Parietal lobe (tissue), 1 donor: ENCODE results near the gene HLX. TPM values are rescaled to one million over a fixed set of nuclear protein-coding genes. Genes with fewer than 3 reads are reported as not detected.

Source experiments
- total RNA-seq: library from RNA; depleted of rRNA; stranded (reverse); fragments of >200 nt; gene quantifications from one replicate; pipeline ENCODE4 v1.2.3, GENCODE V29; 2014

The HLX gene, protein sequence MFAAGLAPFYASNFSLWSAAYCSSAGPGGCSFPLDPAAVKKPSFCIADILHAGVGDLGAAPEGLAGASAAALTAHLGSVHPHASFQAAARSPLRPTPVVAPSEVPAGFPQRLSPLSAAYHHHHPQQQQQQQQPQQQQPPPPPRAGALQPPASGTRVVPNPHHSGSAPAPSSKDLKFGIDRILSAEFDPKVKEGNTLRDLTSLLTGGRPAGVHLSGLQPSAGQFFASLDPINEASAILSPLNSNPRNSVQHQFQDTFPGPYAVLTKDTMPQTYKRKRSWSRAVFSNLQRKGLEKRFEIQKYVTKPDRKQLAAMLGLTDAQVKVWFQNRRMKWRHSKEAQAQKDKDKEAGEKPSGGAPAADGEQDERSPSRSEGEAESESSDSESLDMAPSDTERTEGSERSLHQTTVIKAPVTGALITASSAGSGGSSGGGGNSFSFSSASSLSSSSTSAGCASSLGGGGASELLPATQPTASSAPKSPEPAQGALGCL
- 0.63 TPM for total RNA-seq

DNA sequence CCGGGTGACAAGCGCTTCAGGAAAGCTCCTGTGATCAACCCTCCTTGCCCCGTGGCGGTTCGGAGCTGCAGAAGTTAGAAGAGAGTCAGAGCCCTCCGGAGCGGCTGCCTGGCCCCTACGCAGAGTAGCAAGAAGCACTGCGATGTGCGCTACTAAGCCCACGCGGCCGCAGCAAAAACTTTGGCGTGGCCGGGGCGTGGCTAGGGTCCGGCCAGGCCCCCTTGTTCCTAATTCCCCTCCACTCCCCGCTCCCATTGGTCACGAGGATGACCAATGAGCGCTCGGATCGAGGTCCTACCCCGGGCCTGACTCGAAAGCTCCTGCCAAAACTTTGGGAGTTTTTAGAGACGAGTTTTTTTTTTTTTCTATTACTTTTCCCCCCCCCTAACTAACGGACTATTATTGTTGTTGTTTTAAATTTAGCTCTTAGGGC is at the start of gene HLX:
HLX (plus strand) TSS at position 368 of the 433 bp plus-strand sequence. CDS start 415 bp downstream, outside the sequence.

Other genes with a start within 250 kb of the HLX start
- gene C1orf115, start 189.1 kb upstream of the HLX start, total RNA-seq = 22.5 TPM
- gene MTARC2, start 131.1 kb upstream of the HLX start, total RNA-seq = 8.1 TPM
- gene MTARC1, start 92.5 kb upstream of the HLX start, total RNA-seq = 18.8 TPM